Measurements from ENCODE around the gene ATP7B.

ATP7B gene

GRCh38 chr13:51953347-51954195, 57.7 kb downstream of the ATP7B start:
- FAIRE-seq (no peak), DNase-seq (ENCODE audit: insufficient read length, low spot score) (no peak)

GRCh38 chr13:51950722-51951121, 60.5 kb downstream of the ATP7B start:
- FAIRE-seq (no peak), DNase-seq (ENCODE audit: insufficient read length, low spot score) (no peak)

- DNase-seq (ENCODE audit: insufficient read length, low spot score) (no peak), FAIRE-seq (no peak)
Observed at GRCh38 chr13:51946163-51946669, 65.0 kb downstream of the ATP7B start.

GRCh38 chr13:51945149-51945548, 66.1 kb downstream of the ATP7B start:
- FAIRE-seq (no peak), DNase-seq (ENCODE audit: insufficient read length, low spot score) (no peak)

- no peak for FAIRE-seq
- DNase-seq (ENCODE audit: insufficient read length, low spot score) = no peak
Observed at GRCh38 chr13:51944428-51944827, 66.8 kb downstream of the ATP7B start.

- DNase-seq (ENCODE audit: insufficient read length, low spot score) = no peak
- no peak for FAIRE-seq
Observed at GRCh38 chr13:51943721-51944120, 67.5 kb downstream of the ATP7B start.

- DNase-seq (ENCODE audit: insufficient read length, low spot score) = no peak
- FAIRE-seq = no peak
Observed at GRCh38 chr13:51942189-51942588, 69.1 kb downstream of the ATP7B start.

GRCh38 chr13:51938454-51938853, 72.8 kb downstream of the ATP7B start:
- no peak for FAIRE-seq

GRCh38 chr13:51937320-51938290, 73.6 kb downstream of the ATP7B start:
- DNase-seq (ENCODE audit: insufficient read length, low spot score) (no peak), FAIRE-seq (no peak)

More at GRCh38 chr13:51938454-51938853, 72.8 kb downstream of the ATP7B start:
- no peak for DNase-seq (ENCODE audit: insufficient read length, low spot score)

- no peak for DNase-seq (ENCODE audit: insufficient read length, low spot score)
- no peak for FAIRE-seq
Observed at GRCh38 chr13:51935326-51936171, 75.7 kb downstream of the ATP7B start.

GRCh38 chr13:51934461-51935087, 76.7 kb downstream of the ATP7B start:
- no peak for FAIRE-seq
- no peak for DNase-seq (ENCODE audit: insufficient read length, low spot score)

- DNase-seq (ENCODE audit: insufficient read length, low spot score) (no peak), FAIRE-seq (no peak)
Observed at GRCh38 chr13:51933466-51934058, 77.7 kb downstream of the ATP7B start.

- no peak for DNase-seq (ENCODE audit: insufficient read length, low spot score)
- no peak for FAIRE-seq
Observed at GRCh38 chr13:51932231-51932630, 79.0 kb downstream of the ATP7B start.

- FAIRE-seq = no peak
- no peak for DNase-seq (ENCODE audit: insufficient read length, low spot score)
Observed at GRCh38 chr13:51931606-51932005, 79.6 kb downstream of the ATP7B start.

GRCh38 chr13:51929699-51930098, 81.6 kb downstream of the ATP7B start:
- FAIRE-seq (no peak), DNase-seq (ENCODE audit: insufficient read length, low spot score) (no peak)

- DNase-seq (ENCODE audit: insufficient read length, low spot score) (no peak), FAIRE-seq (no peak)
Observed at GRCh38 chr13:51928231-51928630, 83.0 kb downstream of the ATP7B start.

- DNase-seq (ENCODE audit: insufficient read length, low spot score) (no peak), FAIRE-seq (no peak)
Observed at GRCh38 chr13:51927129-51927528, 84.1 kb downstream of the ATP7B start.

- DNase-seq (ENCODE audit: insufficient read length, low spot score) (no peak), FAIRE-seq (no peak)
Observed at GRCh38 chr13:51926528-51926885, 84.7 kb downstream of the ATP7B start.

- FAIRE-seq = no peak
Observed at GRCh38 chr13:51925865-51926527, 85.3 kb downstream of the ATP7B start.

More at GRCh38 chr13:51925865-51926527, 85.3 kb downstream of the ATP7B start:
- no peak for DNase-seq (ENCODE audit: insufficient read length, low spot score)

Measured in GM19239 (cell line).